B cell (primary cell): ENCODE data around the gene RAD51AP2. TPM values are rescaled to one million over a fixed set of nuclear protein-coding genes. Genes with fewer than 3 reads are reported as not detected.

ENCODE experiments used
- ATAC-seq: fragments of 200-7000 bp; cut with Tn5 transposase; one replicate; pipeline ENCODE4 v1.10.0; 2021; ENCODE audit warnings: low read depth, mild to moderate bottlenecking, moderate number of reproducible peaks, moderate library complexity
- CTCF ChIA-PET: fragments of 350-600 bp; sonication (Branson Sonifier 250); formaldehyde crosslinking; loops from one replicate; lab custom pipeline; 2021; ENCODE audit warnings: antibody characterized with exemption, inconsistent platforms; lab: Charles Lee
- POLR2A ChIA-PET: fragments of 350-600 bp; sonication (Branson Sonifier 250); formaldehyde crosslinking; loops from one replicate; lab custom pipeline; 2021; ENCODE audit warnings: antibody characterized with exemption; lab: Charles Lee
- DNase-seq: peaks from one replicate; pipeline ENCODE4 v3.0.0; 2013
- H2AFZ ChIP-seq: 2 replicates; pipeline ENCODE4 v1.6.1; 2012; ENCODE audit warnings: mild to moderate bottlenecking, low read depth, low read length; ENCODE audit not compliant: insufficient read depth, poor library complexity, severe bottlenecking
- H3K27ac ChIP-seq, 2 donors: 1 replicate in 1 of 2; 2 replicates in 1 of 2; pipeline ENCODE4 v1.5.1; 2012 to 2013; ENCODE audit warnings: low read length in 2 of 2, mild to moderate bottlenecking in 2 of 2, moderate library complexity in 1 of 2
- H3K27me3 ChIP-seq, 4 experiments: fragments of 200-600 bp in 1 of 4; sonication (generic) in 1 of 4; replicated peaks in 1 of 4; 1 replicate in 2 of 4; 2 replicates in 2 of 4; pipeline versions ENCODE4 v1.6.1 to v1.7.0; 2013 to 2016; ENCODE audit warnings: low read length in 3 of 4, mild to moderate bottlenecking in 2 of 4, mixed read lengths in 1 of 4, moderate library complexity in 1 of 4; ENCODE audit not compliant: insufficient read depth in 4 of 4, control insufficient read depth in 3 of 4; ENCODE audit errors: control extremely low read depth in 1 of 4
- H3K36me3 ChIP-seq, 2 experiments: replicated peaks in 1 of 2; 1 replicate in 1 of 2; 2 replicates in 1 of 2; pipeline versions ENCODE4 v1.6.1 to v1.7.1; 2013; ENCODE audit warnings: low read length in 1 of 2; ENCODE audit not compliant: insufficient read depth in 2 of 2, control insufficient read depth in 1 of 2; ENCODE audit errors: control extremely low read depth in 1 of 2, extremely low read depth in 1 of 2
- H3K4me1 ChIP-seq, 2 donors: fragments of 200-600 bp in 1 of 2; sonication (generic) in 1 of 2; 1 replicate in 1 of 2; 2 replicates in 1 of 2; pipeline versions ENCODE4 v1.5.1 to v1.6.1; 2013 to 2017; ENCODE audit warnings: low read length in 2 of 2; ENCODE audit not compliant: control insufficient read depth in 2 of 2, insufficient read depth in 2 of 2
- H3K4me2 ChIP-seq: replicated peaks from 2 replicates; pipeline ENCODE3; 2012; ENCODE audit warnings: mild to moderate bottlenecking, low read depth, low read length; ENCODE audit not compliant: poor library complexity, severe bottlenecking
- H3K4me3 ChIP-seq, 5 experiments: fragments of 200-600 bp in 1 of 5; sonication (generic) in 1 of 5; 1 replicate in 3 of 5; 2 replicates in 2 of 5; pipeline versions ENCODE4 v1.5.1 to v1.7.0; 2011 to 2016; ENCODE audit warnings: low read length in 4 of 5, mild to moderate bottlenecking in 4 of 5, low read depth in 2 of 5, control low read depth in 1 of 5, moderate library complexity in 1 of 5; ENCODE audit not compliant: insufficient read depth in 1 of 5; ENCODE audit errors: control extremely low read depth in 1 of 5, extremely low read depth in 1 of 5
- H3K79me2 ChIP-seq: fragments of 200-600 bp; sonication (generic); one replicate; pipeline ENCODE4 v1.6.0; 2016; ENCODE audit warnings: low read length; ENCODE audit not compliant: control insufficient read depth, insufficient read depth
- H3K9ac ChIP-seq: fragments of 200-600 bp; sonication (generic); 2 replicates; pipeline ENCODE4 v1.6.1; 2017; ENCODE audit warnings: mild to moderate bottlenecking, low read length, moderate library complexity
- H3K9me3 ChIP-seq, 3 donors: one replicate each; pipeline versions ENCODE4 v1.6.1 to v1.7.1; 2013; ENCODE audit warnings: low read length in 2 of 3; ENCODE audit not compliant: control insufficient read depth in 2 of 3, insufficient read depth in 1 of 3; ENCODE audit errors: control extremely low read depth in 1 of 3
- H4K20me1 ChIP-seq: 2 replicates; pipeline ENCODE4 v1.6.0; 2012; ENCODE audit warnings: mild to moderate bottlenecking, low read length; ENCODE audit not compliant: insufficient read depth, control insufficient read depth, poor library complexity, severe bottlenecking
- H3K27ac Mint-ChIP-seq: one replicate; pipeline ENCODE4 v1.8.0; 2021; ENCODE audit warnings: mixed read lengths
- H3K27me3 Mint-ChIP-seq: one replicate; pipeline ENCODE4 v1.8.0; 2021; ENCODE audit warnings: mixed read lengths
- H3K4me1 Mint-ChIP-seq: one replicate; pipeline ENCODE4 v1.8.0; 2021; ENCODE audit warnings: mixed read lengths
- H3K4me3 Mint-ChIP-seq: one replicate; pipeline ENCODE4 v1.8.0; 2021; ENCODE audit warnings: mixed read lengths
- H3K9me3 Mint-ChIP-seq: one replicate; pipeline ENCODE4 v1.8.0; 2022; ENCODE audit warnings: mixed read lengths; ENCODE audit not compliant: insufficient read depth
- CTCF ChIP-seq: fragments of 200-600 bp; IDR thresholded peaks from one replicate; pipeline ENCODE4 v1.8.0; 2022; ENCODE audit warnings: antibody characterized with exemption, mild to moderate bottlenecking
- EZH2 ChIP-seq: IDR thresholded peaks from 2 replicates; pipeline ENCODE4 v1.6.1; 2012; ENCODE audit warnings: borderline replicate concordance, low read depth, mild to moderate bottlenecking, moderate library complexity, low read length; ENCODE audit not compliant: insufficient read depth, poor library complexity, severe bottlenecking
- WGBS: methylation state at CpG from one replicate; pipeline ENCODE4 v1.1.5; 2013; ENCODE audit warnings: missing lambda C conversion rate; ENCODE audit not compliant: insufficient coverage; 5-methylcytosine and 5-hydroxymethylcytosine counted together
- intact Hi-C: fragments of 100-400 bp; cut with micrococcal nuclease; formaldehyde crosslinking; loops from one replicate; pipeline ENCODE4 v1.10.0; 2022
- polyA plus RNA-seq: library from polyadenylated mRNA; depleted of rRNA; stranded (reverse); fragments of >200 nt; gene quantifications from 2 replicates; pipeline ENCODE4 v1.2.3, GENCODE V29; 2012
- total RNA-seq, 2 donors: library from RNA; stranded (reverse); fragments of 120-200 nt in 1 of 2; gene quantifications; 1 replicate in 1 of 2; 2 replicates in 1 of 2; pipeline versions ENCODE4 v1.2.3 to v1.2.4, GENCODE V29; 2013 to 2022

The RAD51AP2 gene
- total and polyA plus RNA-seq, 2 donors (not counting 1 experiment from before 2014, with no cell fraction given) = not detected

- Histone ChIP-seq H3K4me1 (peaks cover 5 to 17% of the 10 kb centered on the region in 2 donors), H3K79me2 (no peaks in the 10 kb centered on the region), H3K9ac (no peak overlapping the region), H3K27me3 (peaks cover 0 to 49% (median 41%) of the 10 kb centered on the region in 4 experiments), H2AFZ (peak overlapping the region; percentile 8), H3K27ac (no peak overlapping the region), H3K9me3 (no peaks in the 10 kb centered on the region), H3K4me3 (no peak overlapping the region), H3K36me3 (no peaks in the 10 kb centered on the region), H3K4me2 (peak overlapping the region; percentile 24), H4K20me1 (no peaks in the 10 kb centered on the region)
- TF ChIP-seq CTCF (no peak), EZH2 (no peak)
- ChIA-PET POLR2A (no interaction called here), CTCF (no interaction called here)
- intact Hi-C loops = no loop called here
- Mint-ChIP-seq H3K9me3 (no peaks in the 10 kb centered on the region), H3K27ac (no peak overlapping the region), H3K4me3 (peak overlapping the region; percentile 40), H3K4me1 (peaks cover 23% of the 10 kb centered on the region), H3K27me3 (peaks cover 63% of the 10 kb centered on the region)
- no peak for ATAC-seq
- WGBS = 9% methylated on average over 17 of the region's 30 CpGs
- DNase-seq = no peak
Measured at GRCh38 chr2:17538022-17538843, 20.0 kb upstream of the RAD51AP2 start.

GRCh38 chr2:17536416-17536815 lies 18.2 kb upstream of the RAD51AP2 start:
- POLR2A ChIA-PET = no interaction called here
- CTCF ChIA-PET = no interaction called here
- Histone ChIP-seq H3K4me2 (no peak overlapping the region), H3K27ac (no peak overlapping the region), H3K36me3 (no peaks in the 10 kb centered on the region), H4K20me1 (no peaks in the 10 kb centered on the region), H3K27me3 (peaks cover 0 to 34% (median 32%) of the 10 kb centered on the region in 4 experiments), H3K79me2 (no peaks in the 10 kb centered on the region), H3K9me3 (no peaks in the 10 kb centered on the region), H2AFZ (no peak overlapping the region), H3K9ac (no peak overlapping the region), H3K4me1 (peaks cover 5 to 17% of the 10 kb centered on the region in 2 donors), H3K4me3 (no peak overlapping the region)
- Mint-ChIP-seq H3K9me3 (no peaks in the 10 kb centered on the region), H3K4me3 (no peak overlapping the region), H3K27ac (no peak overlapping the region), H3K4me1 (peaks cover 23% of the 10 kb centered on the region), H3K27me3 (peaks cover 59% of the 10 kb centered on the region)
- intact Hi-C loops = no loop called here
- DNase-seq (no peak), ATAC-seq (no peak)
- no peak for TF ChIP-seq EZH2
- no peak for TF ChIP-seq CTCF
- WGBS = 92% methylated on average over 2 of the region's 2 CpGs
